HG03521 (cell line): ENCODE results near the gene THRA.
"Not testable (repeated sequence)": the region's sequence is repeated elsewhere in the genome, so short reads cannot be mapped to it uniquely, and the experiment has no call there.

Experiments used
- ATAC-seq: cut with Tn5 transposase; IDR thresholded peaks from one replicate; pipeline ENCODE4 v1.9.1; 2021; ENCODE audit warnings: mild to moderate bottlenecking, moderate library complexity; ENCODE audit not compliant: unreplicated experiment

Gene THRA

GRCh38 chr17:40135817-40136216 is 73.1 kb downstream of the THRA start:
- ATAC-seq = no peak

- ATAC-seq = peak; percentile 5
These were observed 76.8 kb downstream of the THRA start for GRCh38 chr17:40139566-40140058.

GRCh38 chr17:40143166-40143565 is 80.4 kb downstream of the THRA start:
- ATAC-seq = not testable (repeated sequence)
